ENCODE results near the gene APOA4. TPM values are rescaled to one million over a fixed set of nuclear protein-coding genes. Genes with fewer than 3 reads are reported as not detected.

The APOA4 gene
- total and polyA plus RNA-seq, 2 donors (not counting 3 experiments of a cell fraction or from before 2014, with no cell fraction given): not detected

- Histone ChIP-seq H3K4me2 (ENCODE audit: insufficient read depth, low read length) (no peak overlapping the region), H3K9me1 (replicated peaks; ENCODE audit: control insufficient read depth, extremely low read depth, insufficient read depth, low read length) (no peaks in the 10 kb centered on the region), H4K20me1 (replicated peaks; ENCODE audit: control insufficient read depth, extremely low read depth, insufficient read depth, low read length) (no peaks in the 10 kb centered on the region), H3K9me3 (replicated peaks; ENCODE audit: control insufficient read depth, insufficient read depth, low read length) (no peaks in the 10 kb centered on the region), H3K36me3 (ENCODE audit: control insufficient read depth in 2 of 2, extremely low read depth in 1 of 2, insufficient read depth in 2 of 2, low read length in 2 of 2) (peaks cover 2 to 22% of the 10 kb centered on the region in 2 experiments), H3K27ac (ENCODE audit: insufficient read depth, low read depth, low read length) (no peak overlapping the region), H3K4me3 (replicated peaks in 1 of 3; ENCODE audit: insufficient read depth in 1 of 3, low read depth in 1 of 3, low read length in 3 of 3) (no peak overlapping the region), H2AFZ (ENCODE audit: low read depth, low read length) (no peak overlapping the region), H3K9ac (replicated peaks; ENCODE audit: extremely low read depth, insufficient read depth, low read length) (no peak overlapping the region), H3K79me2 (ENCODE audit: control insufficient read depth, insufficient read depth, low read length) (no peaks in the 10 kb centered on the region), H3K4me1 (ENCODE audit: control insufficient read depth, extremely low read depth, insufficient read depth, low read length) (peaks cover 10% of the 10 kb centered on the region), H3K27me3 (ENCODE audit: control insufficient read depth in 2 of 2, insufficient read depth in 2 of 2, low read length in 2 of 2) (no peaks in the 10 kb centered on the region)
- ChIA-PET POLR2A (no interaction called here), CTCF (interaction anchor here (0.7 to 1.8 kb wide), 3 partner anchors 10 to 54 kb away, joined by 3 to 8 read pairs (median 4); no protein-coding TSS in a partner anchor)
- FAIRE-seq (no peak), DNase-seq (ENCODE audit: low read depth, low spot score) (no peak)
- intact Hi-C loops (cut with micrococcal nuclease) (no loop called here), dilution Hi-C loops (cut with MboI; ENCODE audit: extremely low pct_ligation_motif_present, low sequenced_read_pairs) (no loop called here)
- BruUV-seq (replicated peaks): no TSS peak
- no peak for TF ChIP-seq GATA2 (IDR thresholded peaks at IDR 0.05; ENCODE audit: insufficient read depth, insufficient read length, low read depth, low read length)
- no peak for TF ChIP-seq EZH2 (IDR thresholded peaks at IDR 0.05; ENCODE audit: borderline replicate concordance, low read depth, low read length, severe bottlenecking)
- no peak for TF ChIP-seq MAX (IDR thresholded peaks at IDR 0.05; ENCODE audit: insufficient read depth, insufficient read length)
- no peak for TF ChIP-seq CTCF (IDR thresholded peaks at IDR 0.05; ENCODE audit: extremely low read depth in 1 of 2, insufficient read depth in 1 of 2, low read depth in 1 of 2, low read length in 2 of 2)
These were observed 39.8 kb upstream of the APOA4 start for GRCh38 chr11:116862951-116863350.

- Histone ChIP-seq H3K4me2 (ENCODE audit: insufficient read depth, low read length) (no peak overlapping the region), H3K4me1 (ENCODE audit: control insufficient read depth, extremely low read depth, insufficient read depth, low read length) (peaks cover 10% of the 10 kb centered on the region), H3K9me3 (replicated peaks; ENCODE audit: control insufficient read depth, insufficient read depth, low read length) (no peaks in the 10 kb centered on the region), H3K4me3 (replicated peaks in 1 of 3; ENCODE audit: insufficient read depth in 1 of 3, low read depth in 1 of 3, low read length in 3 of 3) (no peak overlapping the region), H3K79me2 (ENCODE audit: control insufficient read depth, insufficient read depth, low read length) (no peaks in the 10 kb centered on the region), H2AFZ (ENCODE audit: low read depth, low read length) (no peak overlapping the region), H3K27ac (ENCODE audit: insufficient read depth, low read depth, low read length) (no peak overlapping the region), H3K9ac (replicated peaks; ENCODE audit: extremely low read depth, insufficient read depth, low read length) (no peak overlapping the region), H3K36me3 (ENCODE audit: control insufficient read depth in 2 of 2, extremely low read depth in 1 of 2, insufficient read depth in 2 of 2, low read length in 2 of 2) (peaks cover 2 to 22% of the 10 kb centered on the region in 2 experiments), H4K20me1 (replicated peaks; ENCODE audit: control insufficient read depth, extremely low read depth, insufficient read depth, low read length) (no peaks in the 10 kb centered on the region), H3K27me3 (ENCODE audit: control insufficient read depth in 2 of 2, insufficient read depth in 2 of 2, low read length in 2 of 2) (no peaks in the 10 kb centered on the region), H3K9me1 (replicated peaks; ENCODE audit: control insufficient read depth, extremely low read depth, insufficient read depth, low read length) (no peaks in the 10 kb centered on the region)
- POLR2A ChIA-PET: no interaction called here
- CTCF ChIA-PET: interaction anchor here (0.7 to 1.8 kb wide), 6 partner anchors 18 to 71 kb away, joined by 3 to 8 read pairs (median 4); no protein-coding TSS in a partner anchor
- no peak for FAIRE-seq
- BruUV-seq (replicated peaks): no TSS peak
- no peak for DNase-seq (ENCODE audit: low read depth, low spot score)
- dilution Hi-C loops (cut with MboI; ENCODE audit: extremely low pct_ligation_motif_present, low sequenced_read_pairs) (no loop called here), intact Hi-C loops (cut with micrococcal nuclease) (no loop called here)
- no peak for TF ChIP-seq GATA2 (IDR thresholded peaks at IDR 0.05; ENCODE audit: insufficient read depth, insufficient read length, low read depth, low read length)
- TF ChIP-seq MYC (IDR thresholded peaks at IDR 0.05; ENCODE audit: low read depth, low read length): no peak
- no peak for TF ChIP-seq POLR2AphosphoS5 (IDR thresholded peaks at IDR 0.05; ENCODE audit: insufficient read depth, low read depth, low read length)
- no peak for TF ChIP-seq POLR2A (IDR thresholded peaks at IDR 0.05; ENCODE audit: low read depth, low read length)
These were observed 39.1 kb upstream of the APOA4 start for GRCh38 chr11:116862185-116862584.
